GM12878 (cell line): ENCODE measurements around the gene RAPGEF6. TPM values are rescaled to one million over a fixed set of nuclear protein-coding genes. Genes with fewer than 3 reads are reported as not detected.
"Not testable (repeated sequence)": the region's sequence is repeated elsewhere in the genome, so short reads cannot be mapped to it uniquely, and the experiment has no call there.

Experiments
- ATAC-seq: fragments of 200-7000 bp; cut with Tn5 transposase; 3 replicates; pipeline ENCODE4 v1.9.1; 2020; ENCODE audit warnings: mild to moderate bottlenecking, moderate library complexity
- BruUV-seq: library from RNA; stranded (reverse); fragments of 400-500 nt; replicated peaks from 2 replicates; lab custom pipeline; 2021; lab: Mats Ljungman, UMichigan
- CTCF ChIA-PET: fragments of 300-600 bp; sonication (Branson Sonifier 250); formaldehyde crosslinking; extraction: SDS; loops from one replicate; lab custom pipeline; 2021; ENCODE audit warnings: inconsistent platforms; lab: Yijun Ruan, JAX
- POLR2A ChIA-PET: fragments of 350-600 bp; formaldehyde crosslinking; extraction: SDS; loops from one replicate; lab custom pipeline; 2021; ENCODE audit warnings: inconsistent platforms; lab: Charles Lee
- RAD21 ChIA-PET: fragments of 300-600 bp; sonication (Branson Sonifier 250); formaldehyde crosslinking; loops from one replicate; lab custom pipeline; 2023; ENCODE audit warnings: antibody characterized with exemption; ENCODE audit not compliant: unreplicated experiment; lab: Charles Lee
- SMC1A ChIA-PET: fragments of 300-600 bp; sonication (Branson Sonifier 250); formaldehyde crosslinking; loops from one replicate; lab custom pipeline; 2023; ENCODE audit not compliant: unreplicated experiment, uncharacterized antibody; lab: Charles Lee
- DNase-seq: peaks from one replicate; pipeline ENCODE4 v3.0.0-alpha.2; 2011; ENCODE audit warnings: low read depth, low spot score
- FAIRE-seq: peaks from 3 replicates; lab custom pipeline; 2011; peaks lifted over from hg19 to GRCh38; lab: Jason Lieb, UNC
- H2AFZ ChIP-seq: 2 replicates; pipeline ENCODE4 v1.6.0; 2011; ENCODE audit warnings: low read depth, low read length, control low read depth; ENCODE audit not compliant: control insufficient read depth
- H3K27ac ChIP-seq: 2 replicates; pipeline ENCODE4 v1.5.1; 2011; ENCODE audit warnings: control low read depth; ENCODE audit not compliant: control insufficient read depth, insufficient read depth
- H3K27me3 ChIP-seq, 2 experiments: replicated peaks in 1 of 2; 2 replicates each; pipeline versions ENCODE4 v1.6.0 to v1.6.1; 2011; ENCODE audit warnings: low read length in 1 of 2; ENCODE audit not compliant: control insufficient read depth in 2 of 2, insufficient read depth in 2 of 2
- H3K36me3 ChIP-seq, 2 experiments: 2 replicates each; pipeline ENCODE4 v1.5.1; 2011; ENCODE audit warnings: low read length in 1 of 2; ENCODE audit not compliant: control insufficient read depth in 2 of 2, insufficient read depth in 2 of 2
- H3K4me1 ChIP-seq: 2 replicates; pipeline ENCODE4 v1.6.1; 2011; ENCODE audit warnings: mild to moderate bottlenecking, low read length, moderate library complexity, mixed read lengths; ENCODE audit not compliant: control insufficient read depth, insufficient read depth
- H3K4me2 ChIP-seq: 2 replicates; pipeline ENCODE4 v1.6.0; 2011; ENCODE audit warnings: control low read depth; ENCODE audit not compliant: control insufficient read depth, insufficient read depth
- H3K4me3 ChIP-seq: fragments of 200-600 bp; sonication (generic); 2 replicates; pipeline ENCODE4 v1.5.1; 2016
- H3K79me2 ChIP-seq: 2 replicates; pipeline ENCODE4 v1.6.0; 2011; ENCODE audit warnings: low read length; ENCODE audit not compliant: control insufficient read depth, insufficient read depth
- H3K9ac ChIP-seq: 2 replicates; pipeline ENCODE4 v1.8.0; 2011; ENCODE audit warnings: low read length, control low read depth, mixed read lengths; ENCODE audit not compliant: control insufficient read depth, insufficient read depth
- H3K9me3 ChIP-seq: replicated peaks from 3 replicates; pipeline ENCODE4 v1.5.1; 2011; ENCODE audit warnings: mild to moderate bottlenecking, low read length; ENCODE audit not compliant: control insufficient read depth, insufficient read depth
- H4K20me1 ChIP-seq: 2 replicates; pipeline ENCODE4 v1.6.0; 2011; ENCODE audit not compliant: control insufficient read depth, insufficient read depth
- LARP7 ChIP-seq: fragments of 450-650 bp; IDR thresholded peaks from 2 replicates; pipeline ENCODE4 v1.6.1; 2017; ENCODE audit warnings: mild to moderate bottlenecking
- MTA3 ChIP-seq: IDR thresholded peaks from 2 replicates; pipeline ENCODE4 v1.6.1; 2012; ENCODE audit warnings: low read length, inconsistent platforms, borderline replicate concordance
- NR2C1 ChIP-seq: fragments of 450-650 bp; IDR thresholded peaks from 2 replicates; pipeline ENCODE4 v1.6.1; 2017; ENCODE audit warnings: antibody characterized with exemption, mild to moderate bottlenecking, moderate library complexity
- PAX5 ChIP-seq: IDR thresholded peaks from 2 replicates; pipeline ENCODE4 v1.6.1; 2011; ENCODE audit warnings: low read depth, low read length, borderline replicate concordance
- RUNX3 ChIP-seq: IDR thresholded peaks from 2 replicates; pipeline ENCODE4 v1.6.1; 2012; ENCODE audit warnings: low read length, inconsistent platforms
- WGBS: methylation state at CpG from one replicate; pipeline ENCODE4 v1.1.6; 2016; ENCODE audit warnings: low lambda C conversion rate; ENCODE audit not compliant: insufficient replicate concordance, insufficient coverage; ENCODE audit errors: missing lambda C conversion rate; 5-methylcytosine and 5-hydroxymethylcytosine counted together
- in situ Hi-C: fragments of 300-500 bp; cut with MboI; formaldehyde crosslinking; loops from 9 replicates; pipeline ENCODE4 v1.14.3; 2018; ENCODE audit warnings: mixed read lengths
- intact Hi-C: fragments of 100-400 bp; cut with micrococcal nuclease; formaldehyde crosslinking; loops from one replicate; pipeline ENCODE4 v1.14.2; 2022; ENCODE audit not compliant: unreplicated experiment
- polyA plus RNA-seq, 11 experiments: library from polyadenylated mRNA; depleted of rRNA in 4 of 11; unstranded in 6 of 11; stranded (reverse) in 5 of 11; fragments of >200 nt; fragmentation: Nextera tagmentation in 4 of 11; fragmentation: Illumina TruSeq in 1 of 11; extraction: Ambion mirVana in 4 of 11; extraction: Trizol in 1 of 11; gene quantifications; 1 replicate in 1 of 11; 2 replicates in 10 of 11; pipeline versions ENCODE4 v1.2.1 to v1.2.3, GENCODE V29; 2011 to 2016; ENCODE audit warnings: inconsistent platforms in 2 of 11, missing spikeins in 2 of 11, low read depth in 1 of 11
- total RNA-seq, 4 experiments: library from RNA; depleted of rRNA in 3 of 4; stranded (reverse); fragments of >200 nt in 3 of 4; fragmentation: Illumina TruSeq in 1 of 4; extraction: Trizol in 1 of 4; gene quantifications; 2 replicates each; pipeline versions ENCODE4 v1.2.1 to v1.2.3, GENCODE V29; 2013 to 2021
- TF ChIP-seq, protein P1 (sequence below): IDR thresholded peaks from 2 replicates; pipeline ENCODE4 v1.6.1; 2012; ENCODE audit warnings: low read length, inconsistent platforms

The RAPGEF6 gene
- total and polyA plus RNA-seq, 10 of the 15 experiments (the other 5 are each of a cell fraction or from before 2014, with no cell fraction given), result 2.9 to 24.0 (median 14.2) TPM

DNA sequence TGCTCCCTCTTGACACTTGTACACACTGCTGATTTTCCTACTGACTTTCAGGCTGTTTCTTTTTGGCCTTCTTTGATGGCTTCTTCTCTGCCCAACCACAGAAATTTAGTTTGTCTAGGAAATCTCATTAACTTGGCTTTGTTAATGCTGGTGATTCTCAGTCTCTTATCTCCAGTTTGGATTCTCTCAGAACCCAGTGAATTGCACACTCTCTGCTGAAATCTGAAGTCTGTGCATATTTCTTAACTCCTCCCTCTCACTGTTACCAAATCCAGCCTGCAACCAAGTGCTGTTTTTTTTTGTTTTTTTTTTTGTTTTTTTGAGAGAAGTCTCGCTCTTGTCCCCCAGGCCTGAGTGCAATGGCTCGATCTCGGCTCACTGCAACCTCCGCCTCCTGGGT lies 254.0 kb downstream of the RAPGEF6 start:
- Histone ChIP-seq H3K9ac (peak overlapping the region; percentile 45), H3K27ac (peak overlapping the region; percentile 95), H3K36me3 (peaks cover under 1 to 7% of the 10 kb centered on the region in 2 experiments; a peak in 2 of 4 replicates), H3K4me3 (no peak overlapping the region), H2AFZ (no peak overlapping the region), H3K79me2 (peaks cover 91% of the 10 kb centered on the region), H3K4me2 (peak overlapping the region; percentile 86), H3K9me3 (no peaks in the 10 kb centered on the region), H3K27me3 (no peaks in the 10 kb centered on the region), H4K20me1 (no peaks in the 10 kb centered on the region), H3K4me1 (peaks cover 70% of the 10 kb centered on the region)
- no peak for TF ChIP-seq LARP7
- 0 out of 2 replicates have a peak, but pooled peaks have one; percentile 1 for TF ChIP-seq MTA3
- TF ChIP-seq NR2C1, result no peak
- TF ChIP-seq RUNX3, result 0 out of 2 replicates have a peak, but pooled peaks have one; percentile 5
- no peak for FAIRE-seq
- WGBS, result 98% methylated on average over 4 of the region's 4 CpGs
- no peak for DNase-seq
- BruUV-seq, result no TSS peak
- ChIA-PET RAD21 (interaction anchor here (0.9 to 11.3 kb wide), 23 partner anchors 8 to 509 kb away, joined by 3 to 145 read pairs (median 8); partner anchors contain the start of gene CDC42SE2), CTCF (interaction anchor here (1.0 to 3.4 kb wide), 13 partner anchors 8 to 509 kb away, joined by 3 to 53 read pairs (median 8); partner anchors contain the start of gene CDC42SE2), POLR2A (interaction anchor here (0.6 to 2.0 kb wide), 7 partner anchors 10 to 207 kb away, joined by 3 to 9 read pairs (median 4); no protein-coding TSS in a partner anchor), SMC1A (interaction anchor here (0.8 to 7.0 kb wide), 26 partner anchors 8 to 175 kb away, joined by 3 to 67 read pairs (median 8); partner anchors contain the start of gene CDC42SE2)
- no peak for ATAC-seq
- in situ Hi-C loops, result loop anchor here (5.0 kb wide), 2 partner anchors 169 to 214 kb away; partner anchors contain the start of gene HINT1
- intact Hi-C loops, result loop anchor here (5.0 kb wide), 1 partner anchor 1059 kb away; no protein-coding TSS in a partner anchor

DNA sequence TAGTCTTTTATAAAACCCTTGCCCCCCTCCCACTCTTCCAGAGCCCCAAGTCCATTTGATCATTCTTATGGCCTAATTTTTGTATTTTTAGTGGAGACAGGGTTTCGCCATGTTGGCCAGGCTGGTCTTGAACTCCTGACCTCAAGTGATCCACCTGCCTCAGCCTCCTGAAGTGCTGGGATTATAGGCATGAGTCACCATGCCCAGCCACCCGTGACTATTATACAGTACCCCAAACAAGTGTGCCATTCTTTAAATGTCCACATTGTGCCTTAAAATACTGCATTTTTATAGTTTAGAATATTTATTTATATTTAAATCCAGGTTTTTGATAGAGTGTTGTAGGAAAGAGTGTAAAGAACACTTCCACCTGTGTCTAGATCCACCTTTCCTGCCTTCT lies 254.8 kb downstream of the RAPGEF6 start:
- H3K9me3 ChIP-seq, H3K4me3 ChIP-seq, BruUV-seq, H2AFZ ChIP-seq, H3K36me3 ChIP-seq, DNase-seq, ATAC-seq, H4K20me1 ChIP-seq, FAIRE-seq, H3K27me3 ChIP-seq: not testable (repeated sequence)
- H3K4me2 ChIP-seq, result peak overlapping the region; percentile 86
- peak overlapping the region; percentile 36 for H3K9ac ChIP-seq
- ChIA-PET POLR2A (interaction anchor here (0.6 to 3.4 kb wide), 3 partner anchors 13 to 115 kb away, joined by 3 to 28 read pairs (median 6); partner anchors contain the start of gene CDC42SE2), SMC1A (interaction anchor here (1.7 to 7.0 kb wide), 7 partner anchors 15 to 166 kb away, joined by 3 to 55 read pairs (median 12); no protein-coding TSS in a partner anchor), RAD21 (interaction anchor here (1.1 to 11.3 kb wide), 4 partner anchors 116 to 166 kb away, joined by 3 to 145 read pairs (median 42); partner anchors contain the start of gene CDC42SE2), CTCF (interaction anchor here (1.0 to 3.4 kb wide), 2 partner anchors 9 to 121 kb away, joined by 3 to 12 read pairs; no protein-coding TSS in a partner anchor)
- H3K27ac ChIP-seq, result peak overlapping the region; percentile 95
- WGBS, result 3% methylated on average over 2 of the region's 2 CpGs
- H3K79me2 ChIP-seq, result peaks cover 97% of the 10 kb centered on the region
- intact Hi-C loops, result loop anchor here (5.0 kb wide), 1 partner anchor 1058 kb away; no protein-coding TSS in a partner anchor
- peaks cover 78% of the 10 kb centered on the region for H3K4me1 ChIP-seq
- peak; percentile 75; the same call in 1 of the 2 replicates for TF ChIP-seq PAX5
- TF ChIP-seq, protein P1, sequence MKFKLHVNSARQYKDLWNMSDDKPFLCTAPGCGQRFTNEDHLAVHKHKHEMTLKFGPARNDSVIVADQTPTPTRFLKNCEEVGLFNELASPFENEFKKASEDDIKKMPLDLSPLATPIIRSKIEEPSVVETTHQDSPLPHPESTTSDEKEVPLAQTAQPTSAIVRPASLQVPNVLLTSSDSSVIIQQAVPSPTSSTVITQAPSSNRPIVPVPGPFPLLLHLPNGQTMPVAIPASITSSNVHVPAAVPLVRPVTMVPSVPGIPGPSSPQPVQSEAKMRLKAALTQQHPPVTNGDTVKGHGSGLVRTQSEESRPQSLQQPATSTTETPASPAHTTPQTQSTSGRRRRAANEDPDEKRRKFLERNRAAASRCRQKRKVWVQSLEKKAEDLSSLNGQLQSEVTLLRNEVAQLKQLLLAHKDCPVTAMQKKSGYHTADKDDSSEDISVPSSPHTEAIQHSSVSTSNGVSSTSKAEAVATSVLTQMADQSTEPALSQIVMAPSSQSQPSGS, result 0 out of 2 replicates have a peak, but pooled peaks have one; percentile 4
- TF ChIP-seq MTA3, result 0 out of 2 replicates have a peak, but pooled peaks have one; percentile 28
- in situ Hi-C loops, result loop anchor here (5.0 kb wide), 2 partner anchors 168 to 213 kb away; partner anchors contain the start of gene HINT1
